Endodermal cell (in vitro differentiated cells): ENCODE measurements around the gene NUP214. TPM values are rescaled to one million over a fixed set of nuclear protein-coding genes. Genes with fewer than 3 reads are reported as not detected.

Experiments used
- DNase-seq: peaks from one replicate; pipeline ENCODE4 v3.0.0-alpha.2; 2017
- H3K27ac ChIP-seq: 2 replicates; pipeline ENCODE4 v1.5.1; 2013; ENCODE audit warnings: mild to moderate bottlenecking, low read depth, low read length, moderate library complexity
- H3K27me3 ChIP-seq: 2 replicates; pipeline ENCODE4 v1.6.1; 2013; ENCODE audit warnings: mild to moderate bottlenecking, low read length, moderate library complexity; ENCODE audit not compliant: insufficient read depth, control insufficient read depth, poor library complexity, severe bottlenecking
- H3K36me3 ChIP-seq: 2 replicates; pipeline ENCODE4 v1.7.0; 2013; ENCODE audit warnings: mild to moderate bottlenecking, low read length, moderate library complexity; ENCODE audit not compliant: control insufficient read depth, insufficient read depth
- H3K4me1 ChIP-seq: one replicate; pipeline ENCODE4 v1.7.0; 2013; ENCODE audit warnings: low read length; ENCODE audit not compliant: control insufficient read depth, insufficient read depth
- H3K4me3 ChIP-seq: 2 replicates; pipeline ENCODE4 v1.5.1; 2013; ENCODE audit warnings: mild to moderate bottlenecking, low read length, moderate library complexity
- H3K9ac ChIP-seq: 2 replicates; pipeline ENCODE4 v1.6.1; 2013; ENCODE audit warnings: mild to moderate bottlenecking, low read length, moderate library complexity; ENCODE audit not compliant: poor library complexity, severe bottlenecking; ENCODE audit errors: extremely low read depth
- H3K9me3 ChIP-seq: 2 replicates; pipeline ENCODE4 v1.6.1; 2013; ENCODE audit warnings: mild to moderate bottlenecking, low read length, moderate library complexity; ENCODE audit not compliant: control insufficient read depth
- H3K27ac Mint-ChIP-seq: 2 replicates; pipeline ENCODE4 v1.8.0; 2020; ENCODE audit warnings: mixed read lengths
- H3K27me3 Mint-ChIP-seq: 2 replicates; pipeline ENCODE4 v1.8.0; 2021; ENCODE audit warnings: mild to moderate bottlenecking, mixed read lengths; ENCODE audit not compliant: insufficient read depth
- H3K36me3 Mint-ChIP-seq: 2 replicates; pipeline ENCODE4 v1.8.0; 2020; ENCODE audit warnings: low read depth, mixed read lengths
- H3K4me1 Mint-ChIP-seq: 2 replicates; pipeline ENCODE4 v1.8.0; 2020; ENCODE audit warnings: mixed read lengths
- H3K4me3 Mint-ChIP-seq: 2 replicates; pipeline ENCODE4 v1.8.0; 2020; ENCODE audit warnings: mild to moderate bottlenecking, moderate library complexity, mixed read lengths
- H3K9me3 Mint-ChIP-seq: 2 replicates; pipeline ENCODE4 v1.8.0; 2020; ENCODE audit warnings: mild to moderate bottlenecking, mixed read lengths
- CTCF ChIP-seq: fragments of 200-600 bp; sonication (generic); conservative IDR thresholded peaks from 2 replicates; pipeline ENCODE4 v1.5.0; 2021; ENCODE audit warnings: antibody characterized with exemption, mild to moderate bottlenecking
- WGBS, 2 experiments: methylation state at CpG; one replicate each; pipeline versions ENCODE4 v1.1.5 to v1.1.7; 2013; ENCODE audit warnings: missing lambda C conversion rate in 2 of 2, mixed read lengths in 1 of 2; ENCODE audit not compliant: insufficient coverage in 1 of 2, insufficient read length in 1 of 2; 5-methylcytosine and 5-hydroxymethylcytosine counted together
- total RNA-seq, 2 donors: library from RNA; stranded (reverse); fragmentation: NEBNext Ultra II Directional in 1 of 2; extraction: Animal tissue kit (Norgen Biotek cat#: 25700) in 1 of 2; gene quantifications; 2 replicates in 1 of 2; 3 replicates in 1 of 2; pipeline ENCODE4 v1.2.1, GENCODE V29; 2021

Gene NUP214
- total RNA-seq, 2 donors from 2014 or later = 56.7 to 59.9 TPM

GRCh38 chr9:131236761-131237160 is 111.4 kb downstream of the NUP214 start:
- H3K36me3 ChIP-seq = peaks cover 27% of the 10 kb centered on the region
- no peak overlapping the region for H3K27ac ChIP-seq
- no peak for DNase-seq
- H3K4me1 Mint-ChIP-seq = peaks cover 27% of the 10 kb centered on the region
- H3K4me3 ChIP-seq = no peak overlapping the region
- WGBS, 2 experiments = 83 to 100% methylated on average over 1 to 5 of the region's 5 CpGs
- H3K27ac Mint-ChIP-seq = no peak overlapping the region
- no peak for TF ChIP-seq CTCF
- no peaks in the 10 kb centered on the region for H3K9me3 ChIP-seq
- H3K27me3 Mint-ChIP-seq = no peaks in the 10 kb centered on the region
- H3K4me3 Mint-ChIP-seq = no peak overlapping the region
- peaks cover 31% of the 10 kb centered on the region for H3K36me3 Mint-ChIP-seq
- H3K9me3 Mint-ChIP-seq = no peaks in the 10 kb centered on the region
- H3K4me1 ChIP-seq = peaks cover 12% of the 10 kb centered on the region
- H3K9ac ChIP-seq = no peak overlapping the region
- no peaks in the 10 kb centered on the region for H3K27me3 ChIP-seq

GRCh38 chr9:131237291-131237690 is 111.9 kb downstream of the NUP214 start:
- peaks cover 12% of the 10 kb centered on the region for H3K4me1 ChIP-seq
- 90 to 100% methylated on average over 3 to 7 of the region's 7 CpGs for WGBS, 2 experiments
- Mint-ChIP-seq H3K4me1 (peaks cover 27% of the 10 kb centered on the region), H3K9me3 (peaks cover 1% of the 10 kb centered on the region), H3K27ac (no peak overlapping the region), H3K36me3 (peaks cover 26% of the 10 kb centered on the region), H3K4me3 (no peak overlapping the region), H3K27me3 (no peaks in the 10 kb centered on the region)
- H3K4me3 ChIP-seq = no peak overlapping the region
- no peaks in the 10 kb centered on the region for H3K27me3 ChIP-seq
- peaks cover 22% of the 10 kb centered on the region for H3K36me3 ChIP-seq
- TF ChIP-seq CTCF = no peak
- no peaks in the 10 kb centered on the region for H3K9me3 ChIP-seq
- no peak overlapping the region for H3K27ac ChIP-seq
- no peak overlapping the region for H3K9ac ChIP-seq
- no peak for DNase-seq

DNA sequence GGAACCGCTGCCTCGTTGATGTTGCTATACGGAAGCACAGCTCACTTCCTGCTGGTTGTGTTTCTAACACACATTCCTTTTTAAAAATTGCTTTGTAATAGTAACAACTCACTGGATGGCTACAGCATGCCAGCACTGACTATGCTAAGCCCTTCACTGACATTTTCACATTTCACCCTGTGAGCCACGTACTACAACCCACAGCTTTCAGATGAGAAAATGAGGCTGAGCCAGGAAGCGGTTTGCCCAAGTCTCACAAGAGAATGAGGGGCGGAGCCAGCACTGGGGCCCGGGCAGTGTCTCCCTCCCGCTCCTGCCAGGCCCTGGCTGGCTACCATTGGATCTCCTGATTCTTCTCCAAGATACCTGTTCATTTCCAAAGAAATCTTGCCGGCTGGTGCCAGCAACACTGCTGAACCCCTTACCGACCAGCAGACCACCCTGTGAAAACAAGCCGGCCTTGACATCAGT is 112.6 kb downstream of the NUP214 start:
- peaks cover 24% of the 10 kb centered on the region for H3K36me3 Mint-ChIP-seq
- 71 to 72% methylated on average over 8 to 11 of the region's 11 CpGs for WGBS, 2 experiments
- peak overlapping the region; percentile 87 for H3K27ac Mint-ChIP-seq
- H3K9me3 Mint-ChIP-seq = peaks cover 6% of the 10 kb centered on the region
- H3K4me3 ChIP-seq = no peak overlapping the region
- H3K4me1 Mint-ChIP-seq = peaks cover 27% of the 10 kb centered on the region
- no peaks in the 10 kb centered on the region for H3K27me3 ChIP-seq
- TF ChIP-seq CTCF = no peak
- peak; percentile 85 for DNase-seq
- H3K4me1 ChIP-seq = peaks cover 12% of the 10 kb centered on the region
- no peaks in the 10 kb centered on the region for H3K27me3 Mint-ChIP-seq
- no peak overlapping the region for H3K9ac ChIP-seq
- H3K4me3 Mint-ChIP-seq = peak overlapping the region; percentile 8
- H3K36me3 ChIP-seq = peaks cover 18% of the 10 kb centered on the region
- peak overlapping the region; percentile 75 for H3K27ac ChIP-seq
- peaks cover 3% of the 10 kb centered on the region for H3K9me3 ChIP-seq
